GM12872 (cell line): ENCODE data around the gene DST.

ENCODE experiments used
- CTCF ChIP-seq: IDR thresholded peaks from 3 replicates; pipeline ENCODE4 v1.5.1; 2011; ENCODE audit warnings: low read depth, mild to moderate bottlenecking, low read length, moderate library complexity; ENCODE audit not compliant: insufficient read depth

Gene DST

GRCh38 chr6:56660381-56660730 lies 17.7 kb upstream of the DST start:
- TF ChIP-seq CTCF, result no peak

GRCh38 chr6:56659721-56660380 lies 17.2 kb upstream of the DST start:
- TF ChIP-seq CTCF, result no peak

GRCh38 chr6:56658326-56658725 lies 15.6 kb upstream of the DST start:
- TF ChIP-seq CTCF, result no peak

- TF ChIP-seq CTCF, result no peak
Observed at GRCh38 chr6:56657354-56657753, 14.7 kb upstream of the DST start.

- no peak for TF ChIP-seq CTCF
Observed at GRCh38 chr6:56656466-56656865, 13.8 kb upstream of the DST start.

- no peak for TF ChIP-seq CTCF
Observed at GRCh38 chr6:56655996-56656395, 13.3 kb upstream of the DST start.

GRCh38 chr6:56655249-56655648 lies 12.6 kb upstream of the DST start:
- TF ChIP-seq CTCF, result no peak
